GF-D8 (cell line): ENCODE data around the gene FAM83G.
"Not testable (repeated sequence)": the region's sequence is repeated elsewhere in the genome, so short reads cannot be mapped to it uniquely, and the experiment has no call there.

Experiments
- DNase-seq: peaks from one replicate; lab custom pipeline; 2025; lab: John Stamatoyannopoulos, UW

The FAM83G gene

GRCh38 chr17:19023209-19023999 is 18.8 kb upstream of the FAM83G start:
- no peak for DNase-seq

GRCh38 chr17:19022747-19023146 is 18.2 kb upstream of the FAM83G start:
- no peak for DNase-seq

GRCh38 chr17:19022128-19022527 is 17.6 kb upstream of the FAM83G start:
- no peak for DNase-seq

- DNase-seq = no peak
Observed at GRCh38 chr17:19021622-19022083, 17.1 kb upstream of the FAM83G start.

- not testable (repeated sequence) for DNase-seq
Observed at GRCh38 chr17:19021011-19021621, 16.6 kb upstream of the FAM83G start.

- no peak for DNase-seq
Observed at GRCh38 chr17:19020016-19020415, 15.5 kb upstream of the FAM83G start.

GRCh38 chr17:19019041-19019941 is 14.7 kb upstream of the FAM83G start:
- no peak for DNase-seq

GRCh38 chr17:19018600-19018950 is 14.0 kb upstream of the FAM83G start:
- DNase-seq = no peak

- DNase-seq = no peak
Observed at GRCh38 chr17:19017804-19018599, 13.4 kb upstream of the FAM83G start.

- DNase-seq = no peak
Observed at GRCh38 chr17:19017401-19017800, 12.8 kb upstream of the FAM83G start.

- DNase-seq = no peak
Observed at GRCh38 chr17:19016881-19017280, 12.3 kb upstream of the FAM83G start.

GRCh38 chr17:19016297-19016696 is 11.7 kb upstream of the FAM83G start:
- DNase-seq = no peak

GRCh38 chr17:19015428-19015827 is 10.9 kb upstream of the FAM83G start:
- no peak for DNase-seq

GRCh38 chr17:19014628-19015215 is 10.2 kb upstream of the FAM83G start:
- no peak for DNase-seq

GRCh38 chr17:19013806-19014627 is 9.5 kb upstream of the FAM83G start:
- DNase-seq = no peak

GRCh38 chr17:19013226-19013625 is 8.7 kb upstream of the FAM83G start:
- DNase-seq = no peak

GRCh38 chr17:19012171-19013080 is 7.9 kb upstream of the FAM83G start:
- DNase-seq = no peak

- DNase-seq = no peak
Observed at GRCh38 chr17:19011581-19011980, 7.0 kb upstream of the FAM83G start.

- no peak for DNase-seq
Observed at GRCh38 chr17:19010729-19011505, 6.4 kb upstream of the FAM83G start.
